ENCODE results near the gene APOBR.

DNA sequence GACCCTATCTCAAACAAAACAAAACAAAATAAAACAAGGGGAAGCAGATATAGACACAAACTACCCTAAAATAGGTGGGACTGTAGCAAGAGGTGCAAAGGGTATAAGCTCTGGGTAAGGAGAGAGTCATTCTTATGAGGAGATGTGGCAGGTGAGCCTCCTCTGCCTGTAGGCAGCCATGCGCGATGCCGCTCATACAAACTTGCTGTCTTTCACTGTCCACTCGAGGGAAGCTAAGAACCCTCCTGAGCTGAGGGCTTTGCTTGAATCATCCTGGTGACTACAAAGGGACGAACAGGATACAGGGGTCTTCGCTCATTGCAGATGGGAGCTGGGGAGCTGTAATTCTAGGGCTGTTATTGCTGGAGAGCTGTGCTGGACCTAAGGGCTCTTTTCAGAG, 27.0 kb downstream of the APOBR start:
- TF ChIP-seq CTCF (IDR thresholded peaks at IDR 0.05), result no peak
- no peak for TF ChIP-seq EZH2 (IDR thresholded peaks at IDR 0.05; ENCODE audit: borderline replicate concordance, insufficient read depth, low read depth, low read length, poor library complexity, severe bottlenecking)

Measured in B cell (primary cell).